Neural cell (in vitro differentiated cells): ENCODE measurements around the gene TMEM92. TPM values are rescaled to one million over a fixed set of nuclear protein-coding genes. Genes with fewer than 3 reads are reported as not detected.

Experiments used
- H2AFZ ChIP-seq: fragments of 200-600, 300-800 bp; sonication (generic), shearing (Covaris generic); 2 replicates; pipeline ENCODE4 v1.6.0; 2014; ENCODE audit warnings: low read depth, mild to moderate bottlenecking, antibody characterized with exemption, low read length, moderate library complexity
- H3F3A ChIP-seq: fragments of 200-600 bp; shearing (Covaris generic); 2 replicates; pipeline ENCODE4 v1.6.1; 2016; ENCODE audit warnings: mild to moderate bottlenecking, moderate library complexity, mixed read lengths, antibody characterized with exemption, low read length; ENCODE audit not compliant: insufficient read depth, poor library complexity, severe bottlenecking
- H3K27ac ChIP-seq: fragments of 200-600, 300-800 bp; sonication (generic), shearing (Covaris generic); 2 replicates; pipeline ENCODE4 v1.5.1; 2014; ENCODE audit warnings: mild to moderate bottlenecking, low read length, moderate library complexity
- H3K27me3 ChIP-seq: fragments of 300-800, 200-600 bp; sonication (generic), shearing (Covaris generic); 2 replicates; pipeline ENCODE4 v1.6.0; 2014; ENCODE audit warnings: mild to moderate bottlenecking, low read depth, low read length, moderate library complexity; ENCODE audit not compliant: insufficient read depth
- H3K36me3 ChIP-seq: fragments of 300-800, 200-600 bp; sonication (generic), shearing (Covaris generic); 2 replicates; pipeline ENCODE4 v1.5.1; 2014; ENCODE audit warnings: mild to moderate bottlenecking, antibody characterized with exemption, low read length, moderate library complexity; ENCODE audit not compliant: insufficient read depth
- H3K4me2 ChIP-seq: fragments of 300-800, 200-600 bp; sonication (generic), shearing (Covaris generic); 2 replicates; pipeline ENCODE4 v1.6.0; 2014; ENCODE audit warnings: mild to moderate bottlenecking, low read length
- H3K4me3 ChIP-seq: fragments of 300-800, 200-600 bp; sonication (generic), shearing (Covaris generic); 2 replicates; pipeline ENCODE4 v1.5.1; 2014; ENCODE audit warnings: mild to moderate bottlenecking, low read length, moderate library complexity
- H3K79me2 ChIP-seq: fragments of 200-600 bp; shearing (Covaris generic); replicated peaks from 2 replicates; pipeline ENCODE4 v1.6.0; 2014; ENCODE audit warnings: mild to moderate bottlenecking, low read length, moderate library complexity; ENCODE audit not compliant: insufficient read depth
- H3K9ac ChIP-seq: fragments of 300-800, 200-600 bp; sonication (generic), shearing (Covaris generic); 2 replicates; pipeline ENCODE4 v1.6.1; 2016; ENCODE audit warnings: mild to moderate bottlenecking, low read length, mixed read lengths
- H3K9me2 ChIP-seq: fragments of 200-600 bp; shearing (Covaris generic); 2 replicates; pipeline ENCODE4 v1.6.1; 2016; ENCODE audit warnings: mild to moderate bottlenecking, low read length, mixed read lengths; ENCODE audit not compliant: insufficient read depth
- H3K9me3 ChIP-seq: fragments of 200-600, 300-800 bp; sonication (generic), shearing (Covaris generic); 2 replicates; pipeline ENCODE4 v1.6.1; 2016; ENCODE audit warnings: mild to moderate bottlenecking, mixed run types, low read length, moderate library complexity, mixed read lengths
- H4K20me1 ChIP-seq: fragments of 200-600 bp; shearing (Covaris generic); 2 replicates; pipeline ENCODE4 v1.6.1; 2016; ENCODE audit warnings: mild to moderate bottlenecking, mixed run types; ENCODE audit not compliant: insufficient read depth
- EP300 ChIP-seq: fragments of 450-650 bp; conservative IDR thresholded peaks from 2 replicates; pipeline ENCODE4 v1.6.1; 2014; ENCODE audit warnings: antibody characterized with exemption, mild to moderate bottlenecking, moderate library complexity; ENCODE audit not compliant: poor library complexity, severe bottlenecking
- EZH2 ChIP-seq: fragments of 200-600, 300-800 bp; shearing (Covaris generic), sonication (generic); IDR thresholded peaks from 2 replicates; pipeline ENCODE4 v1.6.1; 2014; ENCODE audit warnings: antibody characterized with exemption, low read length, borderline replicate concordance, mild to moderate bottlenecking; ENCODE audit not compliant: insufficient read depth, poor library complexity, severe bottlenecking
- MXI1 ChIP-seq: fragments of 450-650 bp; conservative IDR thresholded peaks from 2 replicates; pipeline ENCODE4 v1.6.1; 2014; ENCODE audit warnings: antibody characterized with exemption, mild to moderate bottlenecking; ENCODE audit not compliant: poor library complexity, severe bottlenecking
- POLR2AphosphoS5 ChIP-seq: IDR thresholded peaks from 2 replicates; pipeline ENCODE4 v1.6.1; 2012
- RAD21 ChIP-seq: fragments of 450-650 bp; conservative IDR thresholded peaks from 2 replicates; pipeline ENCODE4 v1.6.1; 2014; ENCODE audit warnings: antibody characterized with exemption, mild to moderate bottlenecking, moderate library complexity
- SMC3 ChIP-seq: fragments of 450-650 bp; conservative IDR thresholded peaks from 2 replicates; pipeline ENCODE4 v1.6.1; 2014; ENCODE audit warnings: antibody characterized with exemption, mild to moderate bottlenecking, moderate library complexity; ENCODE audit not compliant: poor library complexity
- TAF1 ChIP-seq: IDR thresholded peaks from 2 replicates; pipeline ENCODE4 v1.6.1; 2012; ENCODE audit warnings: low read depth
- polyA plus RNA-seq: library from polyadenylated mRNA; depleted of rRNA; stranded (reverse); fragments of >200 nt; gene quantifications from 2 replicates; pipeline ENCODE4 v1.2.3, GENCODE V29; 2014
- TF ChIP-seq, protein P1 (sequence below): fragments of 450-650 bp; IDR thresholded peaks from 2 replicates; pipeline ENCODE4 v1.5.1; 2014; ENCODE audit warnings: antibody characterized with exemption, mild to moderate bottlenecking, moderate library complexity; ENCODE audit not compliant: poor library complexity, severe bottlenecking
- TF ChIP-seq, protein P2 (sequence below): IDR thresholded peaks from 2 replicates; pipeline ENCODE4 v1.6.1; 2012; ENCODE audit warnings: borderline replicate concordance

TMEM92 gene
- polyA plus RNA-seq, 1 donor from 2014 or later, result not detected

DNA sequence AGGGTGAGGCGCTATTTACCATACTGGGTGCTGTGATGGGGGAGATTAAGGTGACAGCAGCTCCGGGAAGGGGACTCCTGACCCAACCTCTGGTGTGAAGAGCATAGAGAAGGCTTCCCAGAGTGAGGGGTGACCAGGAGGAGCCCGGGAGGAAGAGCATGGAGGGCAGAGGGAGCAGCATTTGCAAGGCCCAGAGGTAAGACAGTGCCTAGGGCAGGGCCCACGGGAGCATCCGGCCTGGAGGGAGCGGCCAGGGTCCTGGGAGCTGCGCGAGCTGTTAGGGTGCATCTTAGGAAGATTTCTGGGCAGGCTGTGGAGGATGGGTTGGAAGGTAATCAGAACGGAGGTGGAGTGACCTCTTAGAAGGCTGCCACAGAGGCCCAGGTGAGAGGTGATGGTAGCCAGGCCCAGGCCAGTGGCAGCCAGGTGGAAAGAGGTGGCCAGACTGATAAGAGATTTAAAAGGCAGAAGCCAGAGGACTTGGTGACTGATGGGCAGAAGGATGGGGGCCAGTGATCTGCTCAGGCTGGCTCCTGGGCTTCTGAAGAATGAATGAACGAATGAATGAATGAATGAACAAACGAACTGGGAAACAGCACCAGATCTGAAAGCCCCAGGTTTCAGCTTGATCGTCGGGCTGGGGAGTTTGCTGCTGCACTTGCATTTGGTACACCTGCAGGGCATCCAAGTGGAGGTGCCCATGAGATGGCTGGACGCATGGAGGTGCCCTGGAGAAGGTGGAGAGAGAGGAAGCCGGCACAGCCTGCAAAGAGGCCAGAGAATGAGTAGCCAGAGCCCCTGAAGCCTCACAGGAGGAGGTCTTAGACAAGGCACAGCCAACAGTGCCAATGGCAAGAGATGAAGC, 13.0 kb upstream of the TMEM92 start:
- H3K4me2 ChIP-seq, result no peak overlapping the region
- no peaks in the 10 kb centered on the region for H3F3A ChIP-seq
- no peak overlapping the region for H2AFZ ChIP-seq
- no peaks in the 10 kb centered on the region for H4K20me1 ChIP-seq
- no peaks in the 10 kb centered on the region for H3K79me2 ChIP-seq
- no peaks in the 10 kb centered on the region for H3K27me3 ChIP-seq
- no peaks in the 10 kb centered on the region for H3K9me3 ChIP-seq
- no peaks in the 10 kb centered on the region for H3K36me3 ChIP-seq
- no peak overlapping the region for H3K27ac ChIP-seq
- no peak overlapping the region for H3K9ac ChIP-seq
- no peak for TF ChIP-seq RAD21
- TF ChIP-seq, protein P1, sequence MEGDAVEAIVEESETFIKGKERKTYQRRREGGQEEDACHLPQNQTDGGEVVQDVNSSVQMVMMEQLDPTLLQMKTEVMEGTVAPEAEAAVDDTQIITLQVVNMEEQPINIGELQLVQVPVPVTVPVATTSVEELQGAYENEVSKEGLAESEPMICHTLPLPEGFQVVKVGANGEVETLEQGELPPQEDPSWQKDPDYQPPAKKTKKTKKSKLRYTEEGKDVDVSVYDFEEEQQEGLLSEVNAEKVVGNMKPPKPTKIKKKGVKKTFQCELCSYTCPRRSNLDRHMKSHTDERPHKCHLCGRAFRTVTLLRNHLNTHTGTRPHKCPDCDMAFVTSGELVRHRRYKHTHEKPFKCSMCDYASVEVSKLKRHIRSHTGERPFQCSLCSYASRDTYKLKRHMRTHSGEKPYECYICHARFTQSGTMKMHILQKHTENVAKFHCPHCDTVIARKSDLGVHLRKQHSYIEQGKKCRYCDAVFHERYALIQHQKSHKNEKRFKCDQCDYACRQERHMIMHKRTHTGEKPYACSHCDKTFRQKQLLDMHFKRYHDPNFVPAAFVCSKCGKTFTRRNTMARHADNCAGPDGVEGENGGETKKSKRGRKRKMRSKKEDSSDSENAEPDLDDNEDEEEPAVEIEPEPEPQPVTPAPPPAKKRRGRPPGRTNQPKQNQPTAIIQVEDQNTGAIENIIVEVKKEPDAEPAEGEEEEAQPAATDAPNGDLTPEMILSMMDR, result no peak
- TF ChIP-seq EP300, result no peak
- TF ChIP-seq, protein P2, sequence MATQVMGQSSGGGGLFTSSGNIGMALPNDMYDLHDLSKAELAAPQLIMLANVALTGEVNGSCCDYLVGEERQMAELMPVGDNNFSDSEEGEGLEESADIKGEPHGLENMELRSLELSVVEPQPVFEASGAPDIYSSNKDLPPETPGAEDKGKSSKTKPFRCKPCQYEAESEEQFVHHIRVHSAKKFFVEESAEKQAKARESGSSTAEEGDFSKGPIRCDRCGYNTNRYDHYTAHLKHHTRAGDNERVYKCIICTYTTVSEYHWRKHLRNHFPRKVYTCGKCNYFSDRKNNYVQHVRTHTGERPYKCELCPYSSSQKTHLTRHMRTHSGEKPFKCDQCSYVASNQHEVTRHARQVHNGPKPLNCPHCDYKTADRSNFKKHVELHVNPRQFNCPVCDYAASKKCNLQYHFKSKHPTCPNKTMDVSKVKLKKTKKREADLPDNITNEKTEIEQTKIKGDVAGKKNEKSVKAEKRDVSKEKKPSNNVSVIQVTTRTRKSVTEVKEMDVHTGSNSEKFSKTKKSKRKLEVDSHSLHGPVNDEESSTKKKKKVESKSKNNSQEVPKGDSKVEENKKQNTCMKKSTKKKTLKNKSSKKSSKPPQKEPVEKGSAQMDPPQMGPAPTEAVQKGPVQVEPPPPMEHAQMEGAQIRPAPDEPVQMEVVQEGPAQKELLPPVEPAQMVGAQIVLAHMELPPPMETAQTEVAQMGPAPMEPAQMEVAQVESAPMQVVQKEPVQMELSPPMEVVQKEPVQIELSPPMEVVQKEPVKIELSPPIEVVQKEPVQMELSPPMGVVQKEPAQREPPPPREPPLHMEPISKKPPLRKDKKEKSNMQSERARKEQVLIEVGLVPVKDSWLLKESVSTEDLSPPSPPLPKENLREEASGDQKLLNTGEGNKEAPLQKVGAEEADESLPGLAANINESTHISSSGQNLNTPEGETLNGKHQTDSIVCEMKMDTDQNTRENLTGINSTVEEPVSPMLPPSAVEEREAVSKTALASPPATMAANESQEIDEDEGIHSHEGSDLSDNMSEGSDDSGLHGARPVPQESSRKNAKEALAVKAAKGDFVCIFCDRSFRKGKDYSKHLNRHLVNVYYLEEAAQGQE, result no peak
- no peak for TF ChIP-seq POLR2AphosphoS5
- TF ChIP-seq SMC3, result no peak
- no peak for TF ChIP-seq EZH2
- TF ChIP-seq TAF1, result no peak
- no peak for TF ChIP-seq MXI1
- H3K4me3 ChIP-seq, result no peak overlapping the region
- no peaks in the 10 kb centered on the region for H3K9me2 ChIP-seq

DNA sequence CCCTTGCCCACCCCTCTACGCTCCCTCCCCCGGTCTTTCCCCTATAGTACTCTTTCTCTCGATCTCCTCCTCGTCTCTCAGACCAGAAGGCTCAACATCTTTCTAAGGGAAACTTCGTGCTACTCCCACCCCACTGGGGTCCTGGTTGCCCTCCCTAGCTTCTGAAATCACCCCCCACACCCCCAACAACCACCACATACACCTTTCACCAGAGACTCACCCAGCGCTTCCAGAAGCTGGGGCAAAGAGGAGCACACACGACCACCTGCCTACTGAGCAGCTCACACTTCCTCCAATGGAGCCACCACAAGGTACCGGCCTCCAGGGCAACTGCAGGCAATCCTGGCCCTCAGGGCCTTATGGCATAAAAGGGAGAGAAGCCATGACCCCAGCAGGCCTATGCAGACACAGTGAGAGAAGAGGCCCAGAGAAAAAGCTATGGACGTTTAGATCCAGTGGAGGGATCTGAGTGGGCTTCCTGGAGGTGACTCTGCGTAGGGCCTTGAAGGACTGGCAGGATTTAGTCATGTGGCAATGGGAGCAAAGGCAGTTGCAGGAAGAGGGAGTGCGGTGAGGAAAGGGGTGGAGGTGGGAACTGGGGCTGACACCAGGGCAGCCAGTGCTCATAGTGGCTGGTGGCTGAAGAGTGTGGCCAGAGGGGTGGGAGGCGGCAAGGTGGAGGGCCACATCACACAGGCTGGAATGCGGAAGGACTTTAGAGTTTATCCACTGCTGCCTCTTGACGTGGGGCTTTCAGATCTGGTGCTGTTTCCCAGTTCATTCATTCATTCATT, 12.1 kb upstream of the TMEM92 start:
- H3F3A ChIP-seq, result no peaks in the 10 kb centered on the region
- no peak overlapping the region for H3K4me2 ChIP-seq
- no peaks in the 10 kb centered on the region for H3K27me3 ChIP-seq
- no peak overlapping the region for H2AFZ ChIP-seq
- H3K36me3 ChIP-seq, result no peaks in the 10 kb centered on the region
- H4K20me1 ChIP-seq, result no peaks in the 10 kb centered on the region
- TF ChIP-seq RAD21 (no peak), SMC3 (no peak), EP300 (no peak), MXI1 (no peak), TAF1 (no peak)
- TF ChIP-seq, protein P2, result no peak
- no peaks in the 10 kb centered on the region for H3K79me2 ChIP-seq
- no peaks in the 10 kb centered on the region for H3K9me3 ChIP-seq
- H3K9ac ChIP-seq, result no peak overlapping the region
- H3K27ac ChIP-seq, result no peak overlapping the region
- no peaks in the 10 kb centered on the region for H3K9me2 ChIP-seq
- no peak overlapping the region for H3K4me3 ChIP-seq
